ENCODE results near the gene TMEM229B. TPM values are rescaled to one million over a fixed set of nuclear protein-coding genes. Genes with fewer than 3 reads are reported as not detected.
A peak's percentile ranks its signal among the peaks of the same experiment; 100 is the strongest.

Gene TMEM229B
- total and polyA plus RNA-seq, 4 donors, result 1.5 to 4.5 (median 2.5) TPM

- Histone ChIP-seq H3K4me1 (ENCODE audit: control insufficient read depth in 5 of 5, insufficient read depth in 5 of 5, low read length in 5 of 5) (peaks cover 0 to 2% (median 0%) of the 10 kb centered on the region in 5 donors), H3K9ac (ENCODE audit: insufficient read depth in 1 of 2, low read length in 2 of 2) (no peak overlapping the region), H3K27me3 (ENCODE audit: control insufficient read depth in 3 of 3, insufficient read depth in 3 of 3, low read length in 2 of 3) (no peaks in the 10 kb centered on the region), H3K27ac (ENCODE audit: low read depth in 1 of 2, low read length in 1 of 2) (no peak overlapping the region), H3K4me3 (no peak overlapping the region), H3K9me3 (ENCODE audit: control insufficient read depth in 4 of 4, insufficient read depth in 3 of 4, low read length in 3 of 4) (peaks cover 0 to 2% (median 0%) of the 10 kb centered on the region in 4 donors), H3K36me3 (ENCODE audit: control insufficient read depth in 4 of 4, insufficient read depth in 4 of 4, low read length in 4 of 4) (peaks cover 0 to 2% (median 0%) of the 10 kb centered on the region in 4 donors)
- TF ChIP-seq CTCF (IDR thresholded peaks at IDR 0.05; ENCODE audit: control extremely low read depth, extremely low read depth), result no peak
- DNase-seq (no peak), ATAC-seq (ENCODE audit: insufficient read depth, low FRiP score) (no peak)
- 79 to 91% methylated on average over 4 of the region's 4 CpGs for WGBS, 2 donors
These were observed 1.2 kb downstream of the TMEM229B start for GRCh38 chr14:67487332-67487731.

- ATAC-seq (ENCODE audit: insufficient read depth, low FRiP score) (no peak), DNase-seq (no peak)
- H3K9me3 ChIP-seq (ENCODE audit: control insufficient read depth in 4 of 4, insufficient read depth in 3 of 4, low read length in 3 of 4), result peaks cover 0 to 2% (median 0%) of the 10 kb centered on the region in 4 donors
- no peak overlapping the region for H3K4me3 ChIP-seq
- 89 to 92% methylated on average over 4 of the region's 4 CpGs for WGBS, 2 donors
- peaks cover 0 to 2% (median 0%) of the 10 kb centered on the region in 5 donors for H3K4me1 ChIP-seq (ENCODE audit: control insufficient read depth in 5 of 5, insufficient read depth in 5 of 5, low read length in 5 of 5)
- no peaks in the 10 kb centered on the region for H3K27me3 ChIP-seq (ENCODE audit: control insufficient read depth in 3 of 3, insufficient read depth in 3 of 3, low read length in 2 of 3)
- H3K9ac ChIP-seq (ENCODE audit: insufficient read depth in 1 of 2, low read length in 2 of 2), result no peak overlapping the region
- TF ChIP-seq CTCF (IDR thresholded peaks at IDR 0.05; ENCODE audit: control extremely low read depth, extremely low read depth), result no peak
- H3K36me3 ChIP-seq (ENCODE audit: control insufficient read depth in 4 of 4, insufficient read depth in 4 of 4, low read length in 4 of 4), result peaks cover 0 to 2% (median 0%) of the 10 kb centered on the region in 4 donors
- no peak overlapping the region for H3K27ac ChIP-seq (ENCODE audit: low read depth in 1 of 2, low read length in 1 of 2)
These were observed 1.6 kb downstream of the TMEM229B start for GRCh38 chr14:67486890-67487289.

- Histone ChIP-seq H3K27me3 (ENCODE audit: control insufficient read depth in 3 of 3, insufficient read depth in 3 of 3, low read length in 2 of 3) (no peaks in the 10 kb centered on the region), H3K4me1 (ENCODE audit: control insufficient read depth in 5 of 5, insufficient read depth in 5 of 5, low read length in 5 of 5) (peaks cover 0 to 2% (median 0%) of the 10 kb centered on the region in 5 donors), H3K4me3 (no peak overlapping the region), H3K36me3 (ENCODE audit: control insufficient read depth in 4 of 4, insufficient read depth in 4 of 4, low read length in 4 of 4) (peaks cover 0 to 2% (median 0%) of the 10 kb centered on the region in 4 donors), H3K9me3 (ENCODE audit: control insufficient read depth in 4 of 4, insufficient read depth in 3 of 4, low read length in 3 of 4) (peaks cover 0 to 2% (median 0%) of the 10 kb centered on the region in 4 donors), H3K9ac (ENCODE audit: insufficient read depth in 1 of 2, low read length in 2 of 2) (no peak overlapping the region), H3K27ac (ENCODE audit: low read depth in 1 of 2, low read length in 1 of 2) (no peak overlapping the region)
- DNase-seq (peak in 1 of 3 donors; percentile 60), ATAC-seq (ENCODE audit: insufficient read depth, low FRiP score) (no peak)
- WGBS, 2 donors, result 70 to 77% methylated on average over 4 of the region's 4 CpGs
- no peak for TF ChIP-seq CTCF (IDR thresholded peaks at IDR 0.05; ENCODE audit: control extremely low read depth, extremely low read depth)
These were observed 2.9 kb downstream of the TMEM229B start for GRCh38 chr14:67485501-67486095.
